SK-N-SH (cell line): ENCODE data around the gene ABCB6. TPM values are rescaled to one million over a fixed set of nuclear protein-coding genes. Genes with fewer than 3 reads are reported as not detected.
A peak's percentile ranks its signal among the peaks of the same experiment; 100 is the strongest.

Experiments used
- CTCF ChIA-PET: fragments of 300-600, 350-600 bp; formaldehyde crosslinking; extraction: SDS; loops from one replicate; lab custom pipeline; 2021; lab: Yijun Ruan, JAX
- POLR2A ChIA-PET: fragments of 350-600 bp; sonication (Branson Sonifier 250); formaldehyde crosslinking; extraction: SDS; loops from one replicate; lab custom pipeline; 2020; ENCODE audit warnings: antibody characterized with exemption, inconsistent platforms; lab: Yijun Ruan, JAX
- DNase-seq: peaks from one replicate; pipeline ENCODE4 v3.0.0; 2012
- H2AFZ ChIP-seq: fragments of 200-600 bp; sonication (generic); 2 replicates; pipeline ENCODE4 v1.8.1; 2016; ENCODE audit warnings: antibody characterized with exemption, mild to moderate bottlenecking, low read depth
- H3F3A ChIP-seq: fragments of 200-600 bp; sonication (generic); replicated peaks from 2 replicates; pipeline ENCODE3; 2016; ENCODE audit warnings: antibody characterized with exemption, mild to moderate bottlenecking; ENCODE audit not compliant: insufficient read depth
- H3K27ac ChIP-seq, 2 experiments: fragments of 200-500 bp in 1 of 2; fragments of 200-600 bp in 1 of 2; sonication (Bioruptor generic) in 1 of 2; sonication (generic), shearing (Covaris generic) in 1 of 2; 2 replicates each; pipeline versions ENCODE4 v1.5.1 to v1.6.1; 2014 to 2016; ENCODE audit warnings: low read depth in 2 of 2, inconsistent platforms in 1 of 2, low read length in 1 of 2, mild to moderate bottlenecking in 1 of 2, mixed read lengths in 1 of 2
- H3K27me3 ChIP-seq: fragments of 200-600 bp; sonication (generic), shearing (Covaris generic); 2 replicates; pipeline ENCODE4 v1.6.1; 2016; ENCODE audit warnings: mixed run types; ENCODE audit not compliant: insufficient read depth
- H3K36me3 ChIP-seq, 2 experiments: fragments of 200-500 bp in 1 of 2; fragments of 200-600 bp in 1 of 2; sonication (Bioruptor generic) in 1 of 2; sonication (generic) in 1 of 2; replicated peaks in 1 of 2; 2 replicates each; pipeline versions ENCODE3 to v1.5.1; 2014 to 2016; ENCODE audit warnings: low read length in 1 of 2, mild to moderate bottlenecking in 1 of 2; ENCODE audit not compliant: insufficient read depth in 2 of 2, control insufficient read depth in 1 of 2
- H3K4me1 ChIP-seq, 2 experiments: fragments of 200-500 bp in 1 of 2; fragments of 200-600 bp in 1 of 2; sonication (Bioruptor generic) in 1 of 2; sonication (generic), shearing (Covaris generic) in 1 of 2; 2 replicates each; pipeline versions ENCODE4 v1.5.1 to v1.6.1; 2014 to 2016; ENCODE audit warnings: low read depth in 1 of 2, low read length in 1 of 2, mixed run types in 1 of 2; ENCODE audit not compliant: insufficient read depth in 2 of 2, control insufficient read depth in 1 of 2
- H3K4me2 ChIP-seq: fragments of 200-600 bp; sonication (generic), shearing (Covaris generic); 2 replicates; pipeline ENCODE4 v1.6.1; 2017; ENCODE audit warnings: mixed run types
- H3K4me3 ChIP-seq, 2 experiments: fragments of 200-500 bp in 1 of 2; fragments of 200-600 bp in 1 of 2; sonication (Bioruptor generic) in 1 of 2; sonication (generic), shearing (Covaris generic) in 1 of 2; 2 replicates each; pipeline versions ENCODE4 v1.5.1 to v1.8.1; 2014 to 2016; ENCODE audit warnings: low read depth in 2 of 2, inconsistent platforms in 1 of 2, low read length in 1 of 2, mild to moderate bottlenecking in 1 of 2, mixed read lengths in 1 of 2, moderate library complexity in 1 of 2
- H3K79me2 ChIP-seq: fragments of 200-600 bp; sonication (generic); 2 replicates; pipeline ENCODE4 v1.8.1; 2017; ENCODE audit warnings: mild to moderate bottlenecking; ENCODE audit not compliant: insufficient read depth
- H3K9ac ChIP-seq: fragments of 200-600 bp; sonication (generic); 2 replicates; pipeline ENCODE4 v1.6.1; 2017; ENCODE audit warnings: mixed run types
- H3K9me2 ChIP-seq: fragments of 200-600 bp; sonication (generic); 2 replicates; pipeline ENCODE4 v1.6.1; 2017; ENCODE audit warnings: mixed run types
- H3K9me3 ChIP-seq: fragments of 200-600 bp; sonication (generic); 2 replicates; pipeline ENCODE4 v1.6.1; 2017; ENCODE audit warnings: mixed run types, mild to moderate bottlenecking, moderate library complexity
- H4K20me1 ChIP-seq: fragments of 200-600 bp; sonication (generic); 2 replicates; pipeline ENCODE4 v1.6.1; 2017; ENCODE audit warnings: mild to moderate bottlenecking, mixed run types; ENCODE audit not compliant: insufficient read depth
- IRF3 ChIP-seq: fragments of 150-350 bp; IDR thresholded peaks from 2 replicates; pipeline ENCODE4 v1.6.1; 2016; ENCODE audit warnings: mild to moderate bottlenecking, low read depth, low read length
- MAX ChIP-seq: IDR thresholded peaks from 2 replicates; pipeline ENCODE4 v1.4.0; 2012; ENCODE audit warnings: low read depth
- POLR2AphosphoS5 ChIP-seq: IDR thresholded peaks from 2 replicates; pipeline ENCODE4 v1.6.1; 2012; ENCODE audit warnings: low read depth, low read length
- RAD21 ChIP-seq: IDR thresholded peaks from 2 replicates; pipeline ENCODE4 v1.6.1; 2012; ENCODE audit warnings: mild to moderate bottlenecking, low read length
- REST ChIP-seq: IDR thresholded peaks from 2 replicates; pipeline ENCODE4 v1.6.1; 2012; ENCODE audit warnings: mild to moderate bottlenecking, low read depth, low read length, moderate library complexity
- TAF1 ChIP-seq: IDR thresholded peaks from 2 replicates; pipeline ENCODE4 v1.6.1; 2012; ENCODE audit warnings: low read depth, mild to moderate bottlenecking, low read length, moderate library complexity, borderline replicate concordance
- YY1 ChIP-seq: IDR thresholded peaks from 2 replicates; pipeline ENCODE4 v1.4.0; 2012; ENCODE audit warnings: low read depth, mild to moderate bottlenecking
- WGBS: methylation state at CpG from one replicate; pipeline ENCODE4 v1.1.6; 2017; ENCODE audit warnings: low lambda C conversion rate; 5-methylcytosine and 5-hydroxymethylcytosine counted together
- polyA plus RNA-seq, 3 experiments: library from polyadenylated mRNA; depleted of rRNA; stranded (reverse); fragments of >200 nt; gene quantifications; 2 replicates each; pipeline ENCODE4 v1.2.3, GENCODE V29; 2012

ABCB6 gene
- polyA plus RNA-seq, 1 of the 3 experiments (the other 2 are of a cell fraction), result 27.4 TPM

- TF ChIP-seq REST (no peak), IRF3 (no peak)
- TF ChIP-seq, all 33 proteins: peak for 0
Observed at GRCh38 chr2:219247678-219248642, 29.2 kb upstream of the ABCB6 start (continued).

GRCh38 chr2:219246559-219246958 lies 27.8 kb upstream of the ABCB6 start:
- H3K4me3 ChIP-seq, result peak overlapping the region; percentile 84 to 97; a peak in 2 of 4 replicates

More at GRCh38 chr2:219246559-219246958, 27.8 kb upstream of the ABCB6 start:
- H3K36me3 ChIP-seq, result peaks cover 6 to 16% of the 10 kb centered on the region in 2 experiments
- peaks cover 19 to 26% of the 10 kb centered on the region in 2 experiments for H3K4me1 ChIP-seq
- H3K79me2 ChIP-seq, result peaks cover 20% of the 10 kb centered on the region
- H3K27me3 ChIP-seq, result no peaks in the 10 kb centered on the region
- H3K9me2 ChIP-seq, result no peaks in the 10 kb centered on the region
- no peaks in the 10 kb centered on the region for H3K9me3 ChIP-seq
- TF ChIP-seq TAF1 (no peak), IRF3 (no peak), POLR2AphosphoS5 (no peak), RAD21 (no peak), YY1 (no peak), MAX (no peak)
- no peaks in the 10 kb centered on the region for H4K20me1 ChIP-seq
- H2AFZ ChIP-seq, result no peak overlapping the region
- no peak overlapping the region; a peak in 1 of 4 replicates for H3K27ac ChIP-seq
- ChIA-PET POLR2A (interaction anchor here (1.3 to 2.9 kb wide), 3 partner anchors 15 to 28 kb away, joined by 4 to 23 read pairs (median 11); partner anchors contain the start of genes ABCB6, ANKZF1 and ATG9A), CTCF (interaction anchor here (1.2 to 3.3 kb wide), 8 partner anchors 30 to 111 kb away, joined by 3 to 20 read pairs (median 5); no protein-coding TSS in a partner anchor)
- WGBS, result 97% methylated on average over 10 of the region's 10 CpGs
- H3F3A ChIP-seq, result peaks cover 19% of the 10 kb centered on the region
- H3K4me2 ChIP-seq, result peak overlapping the region; percentile 91
- 0 out of 2 replicates have a peak overlapping the region, but pooled peaks have one; percentile 94 for H3K9ac ChIP-seq
- no peak for DNase-seq
